A549 (cell line): ENCODE results near the gene RAP2B.

Experiments used
- BCL3 ChIP-seq: fragments of >200 bp; sonication (Bioruptor Twin); formaldehyde crosslinking; IDR thresholded peaks from 3 replicates; pipeline ENCODE4 v1.6.1; 2016
- BHLHE40 ChIP-seq: IDR thresholded peaks from 2 replicates; pipeline ENCODE4 v1.6.1; 2012; ENCODE audit warnings: low read depth, low read length, inconsistent platforms
- CTCF ChIP-seq: fragments of >200 bp; sonication (Bioruptor Twin); formaldehyde crosslinking; IDR thresholded peaks from 3 replicates; pipeline ENCODE4 v1.5.1; 2016
- ELK1 ChIP-seq: fragments of 150-350 bp; IDR thresholded peaks from 2 replicates; pipeline ENCODE4 v1.6.1; 2014; ENCODE audit warnings: low read depth, mild to moderate bottlenecking, low read length
- MAX ChIP-seq: IDR thresholded peaks from 2 replicates; pipeline ENCODE4 v1.6.1; 2012
- POLR2A ChIP-seq: IDR thresholded peaks from 2 replicates; pipeline ENCODE4 v1.6.1; 2012; ENCODE audit warnings: mild to moderate bottlenecking, low read length
- RAD21 ChIP-seq, 2 experiments: fragments of >200 bp in 1 of 2; sonication (Bioruptor Twin) in 1 of 2; formaldehyde crosslinking in 1 of 2; IDR thresholded peaks in 1 of 2; conservative IDR thresholded peaks in 1 of 2; 2 replicates in 1 of 2; 3 replicates in 1 of 2; pipeline ENCODE4 v1.6.1; 2012 to 2018; ENCODE audit warnings: inconsistent platforms in 1 of 2
- RNF2 ChIP-seq: fragments of 200-600 bp; sonication (generic); IDR thresholded peaks from 2 replicates; pipeline ENCODE4 v1.6.1; 2016; ENCODE audit warnings: low read depth, mild to moderate bottlenecking, antibody characterized with exemption, moderate library complexity, borderline replicate concordance
- SMC3 ChIP-seq: fragments of >200 bp; sonication (Bioruptor Twin); formaldehyde crosslinking; IDR thresholded peaks from 3 replicates; pipeline ENCODE4 v1.6.1; 2018; ENCODE audit warnings: inconsistent platforms

GRCh38 chr3:153165261-153165681 is 3.2 kb downstream of the RAP2B start:
- TF ChIP-seq CTCF (peak; percentile 45), MAX (no peak), SMC3 (no peak), BCL3 (no peak), RNF2 (no peak), ELK1 (no peak), RAD21 (conservative IDR thresholded peaks at IDR 0.05 in 1 of 2, IDR thresholded peaks at IDR 0.05 in 1 of 2) (peak; percentile 24 to 42; a peak in 1 of 5 replicates), POLR2A (no peak), BHLHE40 (no peak)
